Right atrium auricular region (tissue), 2 donors: ENCODE data around the gene GPR153. TPM values are rescaled to one million over a fixed set of nuclear protein-coding genes. Genes with fewer than 3 reads are reported as not detected.

Source experiments
- DNase-seq: peaks from one replicate; pipeline ENCODE4 v3.0.0-alpha.2; 2019; ENCODE audit warnings: low spot score
- H3K27ac ChIP-seq, 2 donors: fragments of 200-600 bp; sonication (generic); 1 replicate in 1 of 2; 2 replicates in 1 of 2; pipeline ENCODE4 v1.5.1; 2016 to 2019
- H3K27me3 ChIP-seq, 2 donors: fragments of 200-600 bp; sonication (generic); one replicate each; pipeline versions ENCODE4 v1.5.1 to v1.6.0; 2017 to 2019
- H3K36me3 ChIP-seq: fragments of 200-600 bp; sonication (generic); one replicate; pipeline ENCODE4 v1.5.1; 2016
- H3K4me1 ChIP-seq, 2 donors: fragments of 200-600 bp; sonication (generic); one replicate each; pipeline versions ENCODE4 v1.5.1 to v1.6.0; 2017 to 2019
- H3K4me3 ChIP-seq, 2 donors: fragments of 200-600 bp; sonication (generic); 1 replicate in 1 of 2; 2 replicates in 1 of 2; pipeline ENCODE4 v1.5.1; 2017 to 2019; ENCODE audit warnings: mild to moderate bottlenecking in 1 of 2, moderate library complexity in 1 of 2
- H3K9me3 ChIP-seq, 2 donors: fragments of 200-600 bp; sonication (generic); one replicate each; pipeline ENCODE4 v1.5.1; 2019
- total RNA-seq, 2 donors: library from RNA; depleted of rRNA; stranded (reverse); fragments of >200 nt; gene quantifications; one replicate each; pipeline ENCODE4 v1.1.0, GENCODE V29; 2016
- TF ChIP-seq, protein P1 (sequence below), 2 donors: fragments of 200-600 bp; sonication (generic); IDR thresholded peaks; one replicate each; pipeline ENCODE4 v1.5.1; 2019; ENCODE audit warnings: antibody characterized with exemption in 2 of 2

Gene GPR153
- total RNA-seq, 2 donors from 2014 or later, result 7.6 to 17.4 TPM

DNA sequence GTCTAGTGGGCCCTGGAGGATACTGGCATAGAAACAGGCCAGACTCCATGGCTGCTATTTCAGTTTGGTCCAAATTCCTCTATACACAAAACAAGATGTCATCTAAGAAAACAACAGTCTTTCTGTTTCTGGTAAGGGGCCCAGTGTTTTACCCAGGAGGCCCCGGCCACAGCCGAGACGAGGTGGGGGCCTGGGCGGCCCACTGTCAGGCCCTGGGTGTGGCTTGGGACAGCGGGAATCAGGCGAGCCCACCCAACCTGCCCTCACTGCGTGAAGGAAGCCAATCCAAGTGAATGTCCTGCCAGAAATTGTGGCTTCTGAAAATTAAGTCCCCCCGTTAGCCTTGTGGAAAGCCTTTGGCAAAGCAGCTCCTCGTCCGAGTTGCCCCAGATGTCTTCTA, 31.2 kb upstream of the GPR153 start:
- DNase-seq, result no peak
- no peaks in the 10 kb centered on the region for H3K36me3 ChIP-seq
- no peak overlapping the region for H3K4me3 ChIP-seq
- peak overlapping the region; percentile 16 to 29 for H3K27ac ChIP-seq
- TF ChIP-seq, protein P1, sequence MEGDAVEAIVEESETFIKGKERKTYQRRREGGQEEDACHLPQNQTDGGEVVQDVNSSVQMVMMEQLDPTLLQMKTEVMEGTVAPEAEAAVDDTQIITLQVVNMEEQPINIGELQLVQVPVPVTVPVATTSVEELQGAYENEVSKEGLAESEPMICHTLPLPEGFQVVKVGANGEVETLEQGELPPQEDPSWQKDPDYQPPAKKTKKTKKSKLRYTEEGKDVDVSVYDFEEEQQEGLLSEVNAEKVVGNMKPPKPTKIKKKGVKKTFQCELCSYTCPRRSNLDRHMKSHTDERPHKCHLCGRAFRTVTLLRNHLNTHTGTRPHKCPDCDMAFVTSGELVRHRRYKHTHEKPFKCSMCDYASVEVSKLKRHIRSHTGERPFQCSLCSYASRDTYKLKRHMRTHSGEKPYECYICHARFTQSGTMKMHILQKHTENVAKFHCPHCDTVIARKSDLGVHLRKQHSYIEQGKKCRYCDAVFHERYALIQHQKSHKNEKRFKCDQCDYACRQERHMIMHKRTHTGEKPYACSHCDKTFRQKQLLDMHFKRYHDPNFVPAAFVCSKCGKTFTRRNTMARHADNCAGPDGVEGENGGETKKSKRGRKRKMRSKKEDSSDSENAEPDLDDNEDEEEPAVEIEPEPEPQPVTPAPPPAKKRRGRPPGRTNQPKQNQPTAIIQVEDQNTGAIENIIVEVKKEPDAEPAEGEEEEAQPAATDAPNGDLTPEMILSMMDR (IDR thresholded peaks at IDR 0.05), result no peak
- no peaks in the 10 kb centered on the region for H3K27me3 ChIP-seq
- no peaks in the 10 kb centered on the region for H3K9me3 ChIP-seq
- H3K4me1 ChIP-seq, result peaks cover 0 to 29% of the 10 kb centered on the region in 2 donors

DNA sequence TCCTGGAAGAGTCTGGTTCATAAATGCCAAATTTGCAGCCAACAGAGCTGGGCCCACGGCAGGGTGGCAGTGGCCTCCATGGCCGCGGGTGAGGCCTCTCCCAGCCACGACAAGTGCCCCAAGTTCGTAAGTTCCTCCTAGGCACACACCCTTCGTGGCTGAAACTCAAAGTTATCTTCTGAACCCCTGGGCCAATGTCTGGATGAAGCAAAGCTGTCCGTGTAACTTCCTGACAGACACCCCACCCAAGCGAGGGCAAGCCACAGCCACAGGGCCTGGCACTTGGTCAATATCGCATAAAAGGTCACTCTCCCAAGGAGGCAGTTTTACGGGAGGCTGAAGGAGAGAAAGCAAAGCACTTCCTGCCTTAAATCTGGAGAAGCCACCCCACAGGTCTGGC, 27.8 kb upstream of the GPR153 start:
- Histone ChIP-seq H3K36me3 (no peaks in the 10 kb centered on the region), H3K9me3 (no peaks in the 10 kb centered on the region), H3K27ac (peak overlapping the region in 1 of 2 donors; percentile 53), H3K27me3 (no peaks in the 10 kb centered on the region), H3K4me1 (peaks cover 0 to 29% of the 10 kb centered on the region in 2 donors), H3K4me3 (no peak overlapping the region)
- no peak for DNase-seq
- TF ChIP-seq, protein P1 (IDR thresholded peaks at IDR 0.05), result no peak

DNA sequence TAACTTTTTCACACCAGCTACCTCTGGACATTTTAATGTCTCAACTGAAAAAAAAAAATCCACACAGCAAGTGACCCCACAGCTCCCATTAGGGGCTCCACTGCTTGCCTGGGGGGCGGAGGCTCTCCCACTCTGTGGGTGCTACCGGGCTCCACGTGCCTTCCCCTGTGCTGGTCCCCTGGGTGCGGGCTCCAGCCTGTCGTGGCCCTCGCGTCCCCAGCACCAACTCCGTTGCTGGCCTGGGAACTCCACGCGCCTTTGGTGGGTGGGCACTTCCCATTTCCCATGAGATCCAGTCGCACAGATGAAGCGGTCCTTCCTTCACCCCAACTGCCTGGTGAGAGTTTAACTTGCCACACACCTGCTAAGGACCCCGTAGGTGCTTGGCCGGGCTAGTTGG, 27.1 kb upstream of the GPR153 start:
- Histone ChIP-seq H3K4me3 (no peak overlapping the region), H3K27ac (peak overlapping the region; percentile 12 to 53), H3K4me1 (peaks cover 0 to 29% of the 10 kb centered on the region in 2 donors), H3K9me3 (no peaks in the 10 kb centered on the region), H3K27me3 (no peaks in the 10 kb centered on the region), H3K36me3 (no peaks in the 10 kb centered on the region)
- TF ChIP-seq, protein P1 (IDR thresholded peaks at IDR 0.05), result no peak
- no peak for DNase-seq

DNA sequence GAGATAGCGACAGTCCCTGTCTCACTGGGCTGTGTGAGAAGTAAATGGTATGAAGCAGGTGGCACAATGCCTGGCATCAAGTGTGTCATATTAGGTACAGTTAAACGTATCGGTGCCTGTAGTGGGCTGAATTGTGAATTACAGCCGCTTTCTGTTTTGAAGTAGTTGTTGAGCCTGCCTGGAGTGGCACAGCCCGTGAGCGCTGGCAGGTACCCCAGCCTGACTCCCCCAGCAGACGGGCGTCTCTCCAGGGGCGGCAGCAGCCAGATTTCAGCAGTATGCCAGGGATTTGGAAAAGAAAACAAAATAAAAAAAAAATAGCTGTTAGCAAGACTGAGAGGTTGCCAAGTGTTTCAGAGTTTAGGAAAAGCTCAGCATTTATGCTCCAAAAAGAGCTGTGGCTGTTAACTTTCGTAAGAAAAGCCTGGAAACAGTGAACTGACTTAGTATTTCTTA, 26.6 kb upstream of the GPR153 start:
- Histone ChIP-seq H3K27me3 (no peaks in the 10 kb centered on the region), H3K4me1 (peaks cover 0 to 29% of the 10 kb centered on the region in 2 donors), H3K36me3 (no peaks in the 10 kb centered on the region), H3K27ac (peak overlapping the region; percentile 12 to 53), H3K4me3 (no peak overlapping the region), H3K9me3 (no peaks in the 10 kb centered on the region)
- TF ChIP-seq, protein P1 (IDR thresholded peaks at IDR 0.05), result no peak
- no peak for DNase-seq

DNA sequence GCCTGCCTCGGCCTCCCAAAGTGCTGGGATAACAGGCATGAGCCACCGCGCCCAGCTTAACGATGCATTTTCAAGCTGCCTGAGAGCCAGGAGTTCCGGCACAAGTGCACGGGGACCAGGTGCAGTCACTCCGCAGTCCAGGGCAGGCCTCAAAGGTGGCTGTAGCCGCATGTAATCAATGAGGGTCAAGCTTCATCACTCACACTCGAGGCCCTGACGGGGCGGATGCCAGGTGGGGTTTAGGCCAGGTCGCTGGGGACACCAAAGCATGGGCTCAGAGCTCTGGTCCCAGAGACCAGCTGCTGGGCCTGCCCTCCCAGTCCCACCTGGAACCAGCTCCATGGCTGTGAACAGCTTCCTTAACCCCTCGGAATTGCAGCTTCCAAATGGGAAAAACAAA, 26.1 kb upstream of the GPR153 start:
- peak overlapping the region; percentile 12 to 26 for H3K27ac ChIP-seq
- no peaks in the 10 kb centered on the region for H3K36me3 ChIP-seq
- H3K4me1 ChIP-seq, result peaks cover 0 to 28% of the 10 kb centered on the region in 2 donors
- H3K27me3 ChIP-seq, result no peaks in the 10 kb centered on the region
- H3K9me3 ChIP-seq, result no peaks in the 10 kb centered on the region
- H3K4me3 ChIP-seq, result no peak overlapping the region
- no peak for DNase-seq
- TF ChIP-seq, protein P1 (IDR thresholded peaks at IDR 0.05), result no peak

DNA sequence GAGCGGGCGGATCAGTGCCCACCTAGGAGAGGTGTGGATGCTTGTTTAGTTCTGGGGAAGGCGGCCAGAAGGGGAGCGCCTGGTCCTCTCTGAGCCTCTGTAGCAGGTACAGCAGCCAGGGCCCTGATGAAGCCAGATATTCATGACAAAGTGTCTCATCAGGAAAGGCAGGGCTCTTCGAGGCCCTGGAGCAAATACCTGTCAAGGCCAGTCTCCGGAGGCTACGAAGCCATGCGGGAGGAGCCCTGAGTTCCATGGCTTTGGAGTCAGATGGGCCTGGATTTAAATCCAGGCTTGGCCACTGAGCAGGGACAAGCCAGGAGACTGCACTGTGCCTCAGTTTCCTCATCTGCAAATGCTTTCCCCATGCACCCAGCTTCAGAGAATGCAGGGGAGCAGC, 25.4 kb upstream of the GPR153 start:
- H3K4me3 ChIP-seq, result no peak overlapping the region
- no peak for DNase-seq
- H3K36me3 ChIP-seq, result no peaks in the 10 kb centered on the region

More for the DNA sequence above, 25.4 kb upstream of the GPR153 start:
- no peak overlapping the region for H3K27ac ChIP-seq
- TF ChIP-seq, protein P1 (IDR thresholded peaks at IDR 0.05), result no peak
- peaks cover 0 to 20% of the 10 kb centered on the region in 2 donors for H3K4me1 ChIP-seq
- H3K9me3 ChIP-seq, result no peaks in the 10 kb centered on the region
- no peaks in the 10 kb centered on the region for H3K27me3 ChIP-seq
